Fibroblast of skin of left biceps (primary cell): ENCODE results near the gene JPH4.
"Not testable (repeated sequence)": the region's sequence is repeated elsewhere in the genome, so short reads cannot be mapped to it uniquely, and the experiment has no call there.

Source experiments
- DNase-seq, 2 experiments: peaks; one replicate each; pipeline ENCODE4 v3.0.0-alpha.2; 2013; ENCODE audit warnings: low read depth in 2 of 2

The JPH4 gene

GRCh38 chr14:23547924-23548323, 30.7 kb downstream of the JPH4 start:
- no peak for DNase-seq

DNA sequence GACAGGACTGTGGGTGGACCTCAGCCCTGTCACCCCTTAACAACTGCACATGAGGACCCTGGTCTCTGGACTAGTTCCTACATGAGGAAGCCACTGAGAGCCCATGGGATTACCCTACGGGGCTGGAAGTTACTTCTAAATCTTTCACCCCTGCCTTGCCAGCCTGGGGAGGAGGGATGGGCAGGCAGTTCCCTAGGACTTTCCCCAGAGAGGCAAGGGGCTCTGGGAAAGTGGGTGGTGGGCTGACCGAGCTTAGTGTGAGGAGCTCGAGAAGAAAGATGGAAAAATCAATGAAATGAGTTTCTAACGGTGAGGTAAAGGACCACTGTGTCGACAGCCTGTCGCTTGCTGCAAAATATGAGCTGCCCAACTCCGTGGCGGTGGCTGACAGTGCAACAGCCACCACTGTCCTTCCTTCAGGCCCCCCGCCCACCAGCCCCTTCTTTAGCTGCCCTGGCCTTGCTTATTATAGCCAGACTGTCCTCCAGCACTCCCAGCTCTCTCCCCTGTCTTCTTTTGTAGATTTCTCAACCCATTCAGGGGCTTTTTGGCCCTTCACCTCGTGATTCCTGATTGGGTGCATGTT, 32.0 kb downstream of the JPH4 start:
- DNase-seq: no peak

DNA sequence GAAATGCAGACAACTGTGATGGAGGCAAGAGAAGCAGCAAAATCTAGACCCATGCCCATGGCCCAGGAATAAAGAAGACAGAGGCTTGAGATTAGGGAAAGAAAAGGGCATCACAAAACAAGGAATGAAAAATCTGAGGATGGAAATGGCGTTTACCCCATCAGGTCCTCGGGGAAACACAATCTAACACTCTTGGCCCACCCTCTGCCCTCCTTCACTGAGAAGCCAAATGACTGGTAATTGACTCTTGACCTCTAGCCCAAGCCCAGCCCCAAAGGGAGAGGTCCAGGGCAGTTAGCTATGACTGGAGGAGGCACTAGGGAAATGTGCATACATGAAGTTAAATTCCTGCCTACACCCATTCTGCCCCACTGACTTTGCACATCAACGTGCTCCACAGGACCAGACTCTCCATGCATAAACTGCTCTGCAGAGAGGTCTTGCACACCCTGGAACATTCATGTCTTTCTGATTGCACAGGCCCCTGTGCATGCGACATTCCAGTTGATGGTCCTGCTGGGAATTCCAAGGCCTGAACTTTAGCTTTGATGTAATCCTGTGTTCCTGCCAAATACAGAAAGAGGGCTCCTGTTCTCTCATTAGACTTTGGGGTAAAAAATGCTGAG, 32.7 kb downstream of the JPH4 start:
- no peak for DNase-seq

DNA sequence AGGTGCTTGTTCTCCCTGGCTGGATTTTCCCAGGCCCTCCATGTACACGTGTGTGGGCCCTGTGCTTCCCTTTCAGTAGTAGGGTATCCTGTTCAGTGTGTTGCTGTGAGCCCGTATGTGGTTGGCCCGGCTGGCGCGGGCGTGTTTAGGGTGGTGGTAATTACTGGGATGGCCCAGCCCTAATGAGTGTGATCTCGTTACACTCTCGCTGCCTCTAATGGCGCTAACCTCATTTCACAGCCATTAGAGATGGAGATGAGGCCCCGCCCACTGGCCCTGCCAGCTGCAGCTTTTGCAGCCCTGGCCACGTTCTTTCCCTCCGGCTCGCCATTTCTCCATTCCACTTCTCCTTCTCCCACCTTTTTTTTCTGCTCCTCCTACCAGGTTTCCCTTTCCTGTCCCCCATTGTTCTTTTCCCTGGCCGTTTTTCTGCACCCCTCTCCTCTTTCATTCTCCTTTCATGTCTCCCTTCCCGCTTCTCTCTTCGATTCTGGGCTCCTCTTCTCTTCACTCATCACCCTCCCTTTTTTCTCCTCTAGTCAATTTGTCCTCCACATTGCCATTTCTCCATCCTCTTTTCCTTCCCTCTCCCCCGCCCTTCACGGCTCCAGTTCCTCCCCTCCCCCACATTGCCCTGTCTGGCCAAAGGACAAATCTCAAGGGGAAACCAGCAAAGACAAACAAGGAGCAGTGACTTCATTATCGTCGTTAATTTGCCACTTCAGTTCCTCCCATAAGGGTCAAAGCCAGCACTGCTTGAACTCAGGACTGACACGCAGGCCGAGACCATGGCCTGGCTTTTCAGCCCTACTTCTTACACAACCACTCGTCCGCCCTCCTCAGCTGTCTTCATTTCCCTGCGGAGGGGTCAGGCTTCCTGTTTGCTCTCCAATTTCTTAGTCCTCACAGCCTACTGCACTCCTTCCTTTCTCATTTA, 33.8 kb downstream of the JPH4 start:
- DNase-seq: no peak

DNA sequence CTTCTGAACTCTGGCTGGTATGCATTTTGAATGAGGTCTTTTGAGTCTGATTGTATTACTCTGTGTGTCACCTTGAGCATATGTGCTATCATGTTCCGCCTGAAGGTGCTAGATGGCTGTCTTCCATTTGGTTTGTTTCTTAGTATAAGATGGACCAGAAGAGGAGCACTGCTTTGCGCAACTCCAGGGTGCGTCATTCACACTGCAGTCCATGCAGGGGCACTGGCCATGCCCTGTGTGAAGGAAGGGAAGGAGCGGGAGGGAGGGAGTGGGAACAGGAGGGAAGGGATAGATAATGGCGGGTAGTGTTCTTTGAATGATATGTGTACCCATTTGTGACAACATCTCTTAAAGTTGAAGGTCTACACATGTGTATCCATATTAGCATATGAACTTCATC, 35.2 kb downstream of the JPH4 start:
- DNase-seq: no peak

DNA sequence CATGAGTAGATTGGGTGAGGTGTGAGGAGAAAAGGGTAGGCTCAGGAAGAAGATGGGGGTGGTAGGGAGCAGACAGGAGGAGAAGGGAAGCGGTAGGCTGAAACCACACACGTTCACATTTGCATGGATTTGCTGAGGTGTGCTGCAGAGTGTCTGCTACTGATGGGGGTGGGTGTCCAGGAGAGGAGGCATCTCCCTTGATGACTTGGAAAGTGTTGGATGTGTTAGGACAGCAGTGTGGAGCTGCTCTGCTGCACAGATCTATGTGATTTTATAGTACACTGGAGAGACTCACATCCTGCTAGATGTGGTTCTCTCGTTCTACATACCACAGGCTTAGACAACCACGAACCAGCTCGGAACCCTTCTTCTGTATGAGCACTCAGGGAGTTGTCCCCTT, 36.3 kb downstream of the JPH4 start:
- no peak for DNase-seq

DNA sequence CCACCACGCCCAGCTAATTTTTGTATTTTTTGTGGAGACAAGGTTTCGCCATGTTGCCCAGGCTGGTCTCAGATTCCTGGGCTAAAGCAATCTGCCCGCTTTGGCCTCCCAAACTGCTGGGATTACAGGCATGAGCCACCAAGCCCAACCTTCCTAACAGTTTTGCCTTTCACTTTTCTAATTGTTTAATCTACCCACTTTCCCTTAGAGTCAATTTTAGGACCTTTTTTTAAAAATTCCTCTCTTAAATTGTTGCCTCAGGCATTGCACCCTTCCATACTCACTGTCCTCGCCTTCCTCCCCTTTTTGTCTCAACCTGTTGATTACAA, 38.5 kb downstream of the JPH4 start:
- no peak for DNase-seq

- no peak for DNase-seq
These were observed 39.1 kb downstream of the JPH4 start for GRCh38 chr14:23539248-23540140.

DNA sequence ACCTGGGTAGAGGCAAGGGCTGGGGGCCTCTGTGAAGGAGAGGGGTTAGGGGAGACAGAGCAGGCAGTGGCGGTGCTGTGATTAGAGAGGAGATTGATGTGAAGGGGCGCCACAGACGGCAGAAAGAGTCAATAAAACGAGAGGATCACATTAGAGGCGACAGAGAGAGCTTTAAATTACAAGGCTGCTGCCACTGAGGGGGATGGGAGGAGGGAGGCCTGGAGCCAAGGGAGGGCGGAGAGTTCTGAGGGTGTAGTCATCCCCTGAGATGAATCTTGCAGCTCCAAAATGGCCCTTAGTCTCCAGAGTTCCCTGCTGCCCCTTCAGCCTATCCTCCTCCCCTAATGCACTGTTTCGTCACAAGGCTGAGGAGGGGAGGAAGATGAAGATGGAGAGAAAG, 39.8 kb downstream of the JPH4 start:
- no peak for DNase-seq

DNA sequence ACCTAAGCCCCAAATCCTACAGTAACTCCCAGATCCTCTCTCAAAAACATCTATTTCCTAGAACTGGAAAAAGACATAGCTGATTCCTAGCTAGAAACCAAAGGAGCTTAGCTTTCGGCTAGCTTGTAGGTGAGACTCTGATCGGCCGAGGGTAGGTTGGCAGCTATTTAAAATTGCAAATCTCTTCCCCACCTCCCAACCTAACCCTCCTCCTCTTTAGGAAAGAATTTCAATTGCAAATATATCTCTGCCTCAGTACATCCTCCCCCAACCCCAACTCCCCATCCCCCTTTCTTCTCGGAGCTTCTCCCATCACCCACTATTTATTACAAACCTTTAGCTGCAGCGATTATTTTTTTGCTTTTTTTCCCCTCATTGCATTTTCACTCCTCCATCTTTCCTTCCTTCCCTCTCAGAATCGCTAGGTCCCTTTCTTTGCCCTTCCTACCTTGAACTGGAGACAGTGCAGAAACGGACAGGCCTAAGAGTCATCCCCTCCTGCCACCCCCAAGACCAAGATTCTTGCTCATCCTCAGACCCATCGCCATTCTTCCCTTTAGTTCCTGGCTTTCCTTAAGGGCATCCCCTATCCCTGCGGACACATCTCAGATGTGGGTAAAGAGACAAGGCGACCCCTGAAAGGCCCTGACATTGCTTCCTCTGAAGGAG, 40.4 kb downstream of the JPH4 start:
- no peak for DNase-seq

GRCh38 chr14:23537351-23538049, 41.1 kb downstream of the JPH4 start:
- no peak for DNase-seq

DNA sequence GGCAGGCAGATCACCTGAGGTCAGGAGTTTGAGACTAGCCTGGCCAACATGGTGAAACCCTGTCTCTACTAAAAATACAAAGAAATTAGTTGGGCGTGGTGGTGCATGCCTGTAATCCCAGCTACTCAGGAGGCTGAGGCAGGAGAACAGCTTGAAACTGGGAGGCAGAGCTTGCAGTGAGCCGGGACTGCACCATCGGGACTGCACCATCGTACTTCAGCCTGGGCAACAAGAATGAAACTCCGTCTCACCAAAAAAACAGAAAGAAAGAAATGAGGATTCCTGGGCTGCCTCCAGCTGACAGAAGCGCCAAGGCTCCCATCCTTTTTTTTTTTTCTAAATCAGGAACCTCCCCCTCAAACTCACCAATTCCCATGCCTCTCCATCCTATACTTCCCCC, 41.7 kb downstream of the JPH4 start:
- DNase-seq: not testable (repeated sequence)

DNA sequence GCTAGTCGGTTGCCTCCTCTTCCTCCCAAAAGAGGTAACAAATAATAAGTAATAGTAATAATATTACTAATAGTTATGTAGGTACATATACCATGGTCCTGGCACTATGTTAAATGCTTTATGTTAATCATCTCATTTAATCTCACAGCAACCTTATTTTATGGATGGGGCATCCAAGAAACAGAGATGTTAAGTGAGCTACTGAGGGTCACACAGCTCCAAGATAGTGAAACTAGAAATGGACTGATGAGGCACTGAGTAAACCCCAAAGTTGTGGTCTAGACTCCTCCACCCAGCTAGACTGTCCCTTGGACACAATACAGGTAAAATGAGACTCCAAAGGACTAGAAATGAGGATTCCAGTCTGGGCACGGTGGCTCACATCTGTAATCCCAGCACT, 42.1 kb downstream of the JPH4 start:
- no peak for DNase-seq

GRCh38 chr14:23535943-23536342, 42.6 kb downstream of the JPH4 start:
- no peak for DNase-seq

GRCh38 chr14:23533652-23534435, 44.7 kb downstream of the JPH4 start:
- no peak for DNase-seq

DNA sequence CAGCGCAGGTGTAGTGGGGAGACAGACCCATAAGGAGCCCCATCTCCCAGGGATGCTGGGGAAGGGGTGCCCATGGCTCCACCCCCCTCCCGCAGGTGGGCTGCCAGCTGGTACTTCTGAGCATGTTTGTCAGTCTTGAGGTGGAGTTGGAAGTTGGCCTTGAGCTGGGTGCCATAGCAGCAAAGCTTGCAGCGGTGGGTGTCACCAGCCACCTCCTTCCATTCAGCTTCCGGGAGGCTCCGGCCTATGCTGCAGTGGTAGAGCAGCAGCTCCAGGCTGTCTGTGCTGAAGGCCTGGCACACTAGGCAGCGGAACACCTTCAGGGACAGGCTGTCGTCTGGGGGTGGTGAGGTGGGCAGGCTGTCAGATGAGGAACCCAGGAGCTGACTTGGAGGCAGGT, 45.9 kb downstream of the JPH4 start:
- no peak for DNase-seq

- DNase-seq: no peak
These were observed 47.2 kb downstream of the JPH4 start for GRCh38 chr14:23531391-23531790.

DNA sequence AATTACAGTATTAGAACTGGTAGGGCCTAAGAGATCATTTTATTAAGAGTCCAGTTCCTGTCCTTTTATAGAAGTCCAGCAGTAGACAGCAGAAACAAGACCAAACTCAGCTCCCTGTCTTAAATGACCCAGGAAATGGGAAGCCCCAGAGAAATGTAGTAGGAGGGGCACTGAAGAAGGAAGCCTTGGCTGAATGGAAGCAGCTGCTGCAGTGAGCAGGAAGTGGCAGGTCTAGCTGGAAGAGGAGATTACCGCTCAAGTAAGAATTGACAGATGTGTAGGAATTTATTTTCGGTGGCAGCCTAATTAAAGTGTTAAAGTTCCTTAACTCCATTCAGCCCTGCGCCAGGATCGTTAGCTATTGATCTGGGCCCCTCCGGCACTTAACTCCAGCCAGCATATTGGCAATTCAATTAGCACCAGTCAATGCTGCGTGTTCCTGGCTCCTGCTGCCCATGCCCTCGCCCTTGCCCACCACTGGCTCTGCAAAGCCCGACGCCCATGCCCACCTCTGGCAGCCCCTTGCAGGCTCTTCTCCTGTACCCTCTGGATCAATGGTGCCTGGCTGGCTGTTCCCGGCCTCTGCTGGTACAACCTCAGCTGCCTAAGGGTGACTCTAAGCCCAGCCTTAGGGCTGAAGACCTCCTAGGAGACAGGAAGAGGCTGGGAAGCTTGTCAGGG, 48.1 kb downstream of the JPH4 start:
- no peak for DNase-seq

- no peak for DNase-seq
These were observed 49.6 kb downstream of the JPH4 start for GRCh38 chr14:23529016-23529415.

- DNase-seq: no peak
These were observed 50.0 kb downstream of the JPH4 start for GRCh38 chr14:23528555-23528954.
